Endothelial cell of umbilical vein (primary cell): ENCODE measurements around the gene CNTNAP2. TPM values are rescaled to one million over a fixed set of nuclear protein-coding genes. Genes with fewer than 3 reads are reported as not detected.

Experiments used
- BruUV-seq: library from RNA; stranded (reverse); fragments of 400-500 nt; replicated peaks from 2 replicates; lab custom pipeline; 2021; lab: Mats Ljungman, UMichigan
- CTCF ChIA-PET: fragments of 300-600, 350-600 bp; sonication (Branson Sonifier 250); formaldehyde crosslinking; loops from one replicate; lab custom pipeline; 2021; ENCODE audit warnings: antibody characterized with exemption, inconsistent platforms; lab: Charles Lee
- POLR2A ChIA-PET: fragments of 300-600, 350-600 bp; sonication (Branson Sonifier 250); formaldehyde crosslinking; loops from one replicate; lab custom pipeline; 2021; ENCODE audit warnings: antibody characterized with exemption, inconsistent platforms; lab: Charles Lee
- DNase-seq: peaks from one replicate; pipeline ENCODE4 v3.0.0-alpha.2; 2011; ENCODE audit warnings: low read depth, low spot score
- FAIRE-seq: peaks from 2 replicates; lab custom pipeline; 2011; peaks lifted over from hg19 to GRCh38; lab: Jason Lieb, UNC
- H2AFZ ChIP-seq: 2 replicates; pipeline ENCODE4 v1.6.0; 2012; ENCODE audit warnings: low read depth, low read length, control low read depth, inconsistent platforms
- H3K27ac ChIP-seq: 2 replicates; pipeline ENCODE4 v1.5.1; 2011; ENCODE audit warnings: low read depth, mild to moderate bottlenecking, control low read depth, low read length, moderate library complexity; ENCODE audit not compliant: insufficient read depth
- H3K27me3 ChIP-seq, 2 experiments: 2 replicates each; pipeline versions ENCODE4 v1.6.0 to v1.6.1; 2011; ENCODE audit warnings: low read length in 2 of 2, mixed read lengths in 1 of 2; ENCODE audit not compliant: control insufficient read depth in 2 of 2, insufficient read depth in 2 of 2
- H3K36me3 ChIP-seq, 2 experiments: 2 replicates in 1 of 2; 3 replicates in 1 of 2; pipeline ENCODE4 v1.5.1; 2011; ENCODE audit warnings: low read length in 2 of 2, mild to moderate bottlenecking in 1 of 2, moderate library complexity in 1 of 2; ENCODE audit not compliant: control insufficient read depth in 2 of 2, insufficient read depth in 2 of 2; ENCODE audit errors: extremely low read depth in 1 of 2
- H3K4me1 ChIP-seq: 3 replicates; pipeline ENCODE4 v1.5.1; 2011; ENCODE audit warnings: mild to moderate bottlenecking, low read length; ENCODE audit not compliant: control insufficient read depth, insufficient read depth; ENCODE audit errors: extremely low read depth
- H3K4me2 ChIP-seq: 2 replicates; pipeline ENCODE4 v1.6.1; 2011; ENCODE audit warnings: low read length, control low read depth, mixed read lengths; ENCODE audit not compliant: insufficient read depth
- H3K4me3 ChIP-seq, 3 experiments: fragments of 200-600 bp in 1 of 3; sonication (generic), shearing (Covaris generic) in 1 of 3; replicated peaks in 1 of 3; 2 replicates each; pipeline ENCODE4 v1.5.1; 2011 to 2016; ENCODE audit warnings: control low read depth in 3 of 3, low read length in 3 of 3, mild to moderate bottlenecking in 2 of 3, inconsistent platforms in 1 of 3, low read depth in 1 of 3, moderate library complexity in 1 of 3; ENCODE audit not compliant: insufficient read depth in 1 of 3
- H3K79me2 ChIP-seq: 2 replicates; pipeline ENCODE4 v1.6.0; 2012; ENCODE audit warnings: low read length, inconsistent platforms; ENCODE audit not compliant: control insufficient read depth, insufficient read depth
- H3K9ac ChIP-seq: replicated peaks from 2 replicates; pipeline ENCODE3; 2011; ENCODE audit warnings: low read length, control low read depth; ENCODE audit not compliant: insufficient read depth; ENCODE audit errors: extremely low read depth
- H3K9me1 ChIP-seq: replicated peaks from 3 replicates; pipeline ENCODE4 v1.6.0; 2011; ENCODE audit warnings: mild to moderate bottlenecking, low read length; ENCODE audit not compliant: control insufficient read depth, insufficient read depth; ENCODE audit errors: extremely low read depth
- H3K9me3 ChIP-seq: replicated peaks from 2 replicates; pipeline ENCODE4 v1.5.1; 2012; ENCODE audit warnings: low read length, inconsistent platforms; ENCODE audit not compliant: control insufficient read depth, insufficient read depth
- H4K20me1 ChIP-seq: replicated peaks from 2 replicates; pipeline ENCODE3; 2011; ENCODE audit warnings: mild to moderate bottlenecking, low read length; ENCODE audit not compliant: control insufficient read depth, insufficient read depth; ENCODE audit errors: extremely low read depth
- CTCF ChIP-seq, 2 donors: IDR thresholded peaks; 1 replicate in 1 of 2; 2 replicates in 1 of 2; pipeline ENCODE4 v1.5.1; 2011; ENCODE audit warnings: low read length in 2 of 2, mild to moderate bottlenecking in 2 of 2, moderate library complexity in 2 of 2, control low read depth in 1 of 2, inconsistent platforms in 1 of 2, low read depth in 1 of 2; ENCODE audit not compliant: insufficient read depth in 1 of 2; ENCODE audit errors: extremely low read depth in 1 of 2
- EZH2 ChIP-seq: IDR thresholded peaks from 2 replicates; pipeline ENCODE4 v1.6.1; 2012; ENCODE audit warnings: borderline replicate concordance, low read depth, mild to moderate bottlenecking, moderate library complexity, low read length, inconsistent platforms; ENCODE audit not compliant: severe bottlenecking
- FOS ChIP-seq: IDR thresholded peaks from 2 replicates; pipeline ENCODE4 v1.6.1; 2011; ENCODE audit warnings: mild to moderate bottlenecking, low read length, moderate library complexity, borderline replicate concordance; ENCODE audit not compliant: insufficient read depth
- GATA2 ChIP-seq: IDR thresholded peaks from 2 replicates; pipeline ENCODE4 v1.7.0; 2011; ENCODE audit warnings: low read depth, mild to moderate bottlenecking, moderate library complexity, mixed read lengths, low read length; ENCODE audit not compliant: insufficient read length, insufficient read depth
- JUN ChIP-seq: IDR thresholded peaks from 2 replicates; pipeline ENCODE4 v1.6.1; 2011; ENCODE audit warnings: borderline replicate concordance, low read depth; ENCODE audit not compliant: insufficient read length, insufficient read depth
- MAX ChIP-seq: IDR thresholded peaks from 2 replicates; pipeline ENCODE4 v1.6.1; 2011; ENCODE audit not compliant: insufficient read depth, insufficient read length
- MYC ChIP-seq: IDR thresholded peaks from one replicate; pipeline ENCODE4 v1.6.1; 2011; ENCODE audit warnings: mild to moderate bottlenecking, low read depth, low read length
- POLR2A ChIP-seq: IDR thresholded peaks from 2 replicates; pipeline ENCODE4 v1.6.1; 2012; ENCODE audit warnings: low read depth, mild to moderate bottlenecking, control low read depth, low read length
- POLR2AphosphoS5 ChIP-seq: IDR thresholded peaks from 2 replicates; pipeline ENCODE4 v1.6.1; 2012; ENCODE audit warnings: low read depth, mild to moderate bottlenecking, control low read depth, low read length, moderate library complexity; ENCODE audit not compliant: insufficient read depth
- dilution Hi-C: fragments of 300-500 bp; cut with MboI; formaldehyde crosslinking; loops from one replicate; pipeline ENCODE4 v1.15.0; 2019; ENCODE audit warnings: low sequenced_read_pairs; ENCODE audit not compliant: extremely low pct_ligation_motif_present
- intact Hi-C: fragments of 100-400 bp; cut with micrococcal nuclease; formaldehyde crosslinking; loops from one replicate; pipeline ENCODE4 v1.10.0; 2022
- polyA plus RNA-seq, 4 experiments: library from polyadenylated mRNA; depleted of rRNA in 3 of 4; stranded (reverse) in 3 of 4; unstranded in 1 of 4; fragments of >200 nt; gene quantifications; 2 replicates each; pipeline versions ENCODE4 v1.2.1 to v1.2.3, GENCODE V29; 2011 to 2012; ENCODE audit warnings: missing spikeins in 1 of 4
- total RNA-seq: library from RNA; stranded (reverse); gene quantifications from 2 replicates; pipeline ENCODE4 v1.2.3, GENCODE V29; 2021

The CNTNAP2 gene
- total and polyA plus RNA-seq, 2 donors (not counting 3 experiments of a cell fraction or from before 2014, with no cell fraction given) = not detected

- H3K4me2 ChIP-seq = no peak overlapping the region
- intact Hi-C loops (no loop called here), dilution Hi-C loops (no loop called here)
- H3K79me2 ChIP-seq = no peaks in the 10 kb centered on the region
- no TSS peak for BruUV-seq
- no peak for DNase-seq
- H3K9me1 ChIP-seq = no peaks in the 10 kb centered on the region
- no peak overlapping the region for H3K27ac ChIP-seq
- FAIRE-seq = no peak
- no peak overlapping the region for H3K4me3 ChIP-seq
- no peaks in the 10 kb centered on the region for H3K27me3 ChIP-seq
- H2AFZ ChIP-seq = no peak overlapping the region
- no peaks in the 10 kb centered on the region for H4K20me1 ChIP-seq
- TF ChIP-seq EZH2 (no peak), JUN (no peak), MYC (no peak), POLR2AphosphoS5 (no peak), MAX (no peak), FOS (no peak), POLR2A (no peak), GATA2 (no peak)
- POLR2A ChIA-PET = no interaction called here
- H3K4me1 ChIP-seq = no peaks in the 10 kb centered on the region
- CTCF ChIA-PET = no interaction called here
- peaks cover 8% of the 10 kb centered on the region for H3K9me3 ChIP-seq
- no peaks in the 10 kb centered on the region for H3K36me3 ChIP-seq
- H3K9ac ChIP-seq = no peak overlapping the region
These were observed 1057.3 kb downstream of the CNTNAP2 start for GRCh38 chr7:147173883-147174282.

- no peak for FAIRE-seq
- intact Hi-C loops (no loop called here), dilution Hi-C loops (no loop called here)
- BruUV-seq = no TSS peak
- Histone ChIP-seq H3K9ac (no peak overlapping the region), H3K4me1 (no peaks in the 10 kb centered on the region), H3K79me2 (no peaks in the 10 kb centered on the region), H3K9me1 (no peaks in the 10 kb centered on the region), H3K9me3 (peaks cover 6% of the 10 kb centered on the region), H3K4me2 (no peak overlapping the region), H2AFZ (no peak overlapping the region), H3K27me3 (no peaks in the 10 kb centered on the region), H3K36me3 (no peaks in the 10 kb centered on the region), H3K4me3 (no peak overlapping the region), H4K20me1 (no peaks in the 10 kb centered on the region), H3K27ac (no peak overlapping the region)
- no peak for DNase-seq
- ChIA-PET CTCF (no interaction called here), POLR2A (no interaction called here)
- no peak for TF ChIP-seq EZH2
- TF ChIP-seq FOS = no peak
- no peak for TF ChIP-seq CTCF (IDR thresholded peaks at IDR 0.05; ENCODE audit: extremely low read depth in 1 of 2, insufficient read depth in 1 of 2, low read depth in 1 of 2, low read length in 2 of 2)
- TF ChIP-seq MYC = no peak
- no peak for TF ChIP-seq GATA2
- no peak for TF ChIP-seq POLR2A
- no peak for TF ChIP-seq POLR2AphosphoS5
- TF ChIP-seq MAX = no peak
- no peak for TF ChIP-seq JUN
These were observed 1066.3 kb downstream of the CNTNAP2 start for GRCh38 chr7:147182874-147183273.
